Rectal smooth muscle tissue (tissue), 1 donor: Measurements from ENCODE around the gene SBF1.

Experiments used
- H3K27ac ChIP-seq: one replicate; pipeline ENCODE4 v1.7.0; 2013; ENCODE audit warnings: low read depth, low read length, inconsistent platforms
- H3K27me3 ChIP-seq: one replicate; pipeline ENCODE4 v1.7.0; 2013; ENCODE audit warnings: low read length; ENCODE audit not compliant: control insufficient read depth, insufficient read depth
- H3K36me3 ChIP-seq: one replicate; pipeline ENCODE4 v1.7.0; 2013; ENCODE audit warnings: low read length; ENCODE audit not compliant: control insufficient read depth, insufficient read depth
- H3K4me1 ChIP-seq: one replicate; pipeline ENCODE4 v1.7.0; 2013; ENCODE audit warnings: low read length; ENCODE audit not compliant: control insufficient read depth, insufficient read depth
- H3K4me3 ChIP-seq: one replicate; pipeline ENCODE4 v1.7.0; 2013; ENCODE audit warnings: low read length
- H3K9ac ChIP-seq: one replicate; pipeline ENCODE4 v1.7.0; 2013; ENCODE audit warnings: low read length

Gene SBF1

DNA sequence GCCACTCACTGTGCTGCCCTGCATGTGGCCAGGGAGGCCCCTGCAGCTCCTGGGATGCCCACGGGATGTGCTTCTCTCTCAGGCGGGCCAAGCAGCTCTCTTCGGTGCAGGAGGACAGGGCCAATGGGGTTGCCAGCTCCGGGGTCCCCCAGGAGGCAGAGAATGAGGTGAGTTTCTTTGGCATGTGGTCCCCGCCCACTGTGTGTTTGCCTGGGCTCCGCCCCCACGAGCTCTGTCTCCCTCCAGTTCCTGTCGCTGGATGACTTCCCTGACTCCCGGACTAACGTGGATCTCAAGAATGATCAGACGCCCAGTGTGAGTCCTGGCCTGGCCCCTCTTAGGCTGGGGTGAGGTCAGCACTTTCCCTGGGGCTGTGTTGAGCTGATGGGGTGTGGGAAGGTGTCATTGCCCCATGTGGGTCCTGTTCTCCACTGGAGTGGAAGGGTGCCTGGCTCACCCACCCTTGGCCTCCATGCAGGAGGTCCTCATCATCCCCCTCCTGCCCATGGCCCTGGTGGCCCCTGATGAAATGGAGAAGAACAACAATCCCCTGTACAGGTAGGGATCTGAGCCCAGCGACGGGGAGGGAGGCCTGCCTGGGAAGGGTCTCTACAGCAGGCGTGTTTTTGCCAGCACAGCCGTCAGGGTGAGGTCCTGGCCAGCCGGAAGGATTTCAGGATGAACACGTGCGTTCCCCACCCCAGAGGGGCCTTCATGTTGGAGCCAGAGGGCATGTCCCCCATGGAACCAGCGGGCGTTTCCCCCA lies 42.8 kb upstream of the SBF1 start:
- Histone ChIP-seq H3K27ac (no peak overlapping the region), H3K4me1 (no peaks in the 10 kb centered on the region), H3K36me3 (peaks cover 19% of the 10 kb centered on the region)

DNA sequence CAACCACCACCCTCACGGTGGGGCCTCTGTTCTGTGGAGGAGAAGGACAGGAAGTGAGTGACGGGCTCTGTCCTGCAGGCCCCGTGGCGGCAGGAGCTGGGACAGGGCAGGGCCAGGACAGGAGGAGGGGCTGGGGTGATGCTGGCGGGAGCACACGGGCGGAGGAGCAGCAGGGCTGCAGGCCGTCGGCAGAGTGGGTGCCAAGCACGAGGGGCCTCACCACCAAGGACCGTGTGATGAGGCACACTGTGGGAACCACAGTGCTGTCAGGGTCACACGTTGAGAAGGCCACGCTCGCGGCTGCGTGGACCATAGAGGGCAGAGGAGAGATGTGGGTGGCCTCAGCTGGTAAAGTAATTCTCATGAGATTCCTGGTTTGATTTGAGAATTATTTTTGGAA lies 42.1 kb upstream of the SBF1 start:
- no peaks in the 10 kb centered on the region for H3K27me3 ChIP-seq
- no peak overlapping the region for H3K9ac ChIP-seq
- H3K4me3 ChIP-seq = no peak overlapping the region
- H3K27ac ChIP-seq = no peak overlapping the region
- no peaks in the 10 kb centered on the region for H3K4me1 ChIP-seq
- H3K36me3 ChIP-seq = peaks cover 12% of the 10 kb centered on the region

More for the DNA sequence above, 42.8 kb upstream of the SBF1 start:
- Histone ChIP-seq H3K9ac (no peak overlapping the region), H3K4me3 (no peak overlapping the region), H3K27me3 (no peaks in the 10 kb centered on the region)

DNA sequence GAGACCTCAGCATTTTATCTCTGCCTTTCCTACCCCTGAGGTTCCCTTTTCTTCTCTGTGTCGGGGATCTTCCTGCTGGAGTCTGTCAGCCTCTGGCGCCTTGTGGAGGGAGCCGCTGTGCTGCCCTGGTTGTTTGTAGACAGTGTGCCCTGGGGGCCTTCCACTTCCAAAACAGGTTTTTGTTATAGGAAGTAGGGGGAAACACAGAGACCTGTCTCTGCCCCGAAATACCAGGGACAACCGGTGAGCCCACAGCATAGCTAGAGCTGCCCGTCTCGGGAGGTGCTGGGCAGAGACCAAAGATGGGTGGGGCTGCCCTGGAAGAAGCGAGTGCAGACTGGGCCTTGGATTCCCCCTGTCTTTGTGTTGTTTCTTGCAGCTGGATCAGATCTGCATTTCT lies 41.2 kb upstream of the SBF1 start:
- no peak overlapping the region for H3K9ac ChIP-seq
- no peaks in the 10 kb centered on the region for H3K4me1 ChIP-seq
- H3K27ac ChIP-seq = no peak overlapping the region
- no peaks in the 10 kb centered on the region for H3K27me3 ChIP-seq
- H3K36me3 ChIP-seq = peaks cover 10% of the 10 kb centered on the region
- H3K4me3 ChIP-seq = no peak overlapping the region

DNA sequence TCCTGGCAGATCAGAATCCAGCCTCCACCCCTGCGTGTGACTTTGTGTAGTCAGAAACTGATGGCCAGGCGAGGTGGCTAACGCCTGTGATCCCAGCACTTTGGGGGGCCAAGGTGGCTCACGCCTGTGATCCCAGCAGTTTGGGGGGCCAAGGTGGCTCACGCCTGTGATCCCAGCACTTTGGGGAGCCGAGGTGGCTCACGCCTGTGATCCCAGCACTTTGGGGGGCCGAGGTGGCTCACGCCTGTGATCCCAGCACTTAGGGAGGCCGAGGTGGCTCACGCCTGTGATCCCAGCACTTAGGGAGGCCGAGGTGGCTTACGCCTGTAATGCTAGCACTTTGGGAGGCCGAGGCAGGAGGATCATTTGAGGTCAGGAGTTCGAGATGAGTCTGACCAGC lies 38.3 kb upstream of the SBF1 start:
- Histone ChIP-seq H3K36me3 (peaks cover 6% of the 10 kb centered on the region), H3K27me3 (no peaks in the 10 kb centered on the region), H3K4me1 (peaks cover 4% of the 10 kb centered on the region), H3K27ac (no peak overlapping the region), H3K9ac (no peak overlapping the region), H3K4me3 (no peak overlapping the region)

DNA sequence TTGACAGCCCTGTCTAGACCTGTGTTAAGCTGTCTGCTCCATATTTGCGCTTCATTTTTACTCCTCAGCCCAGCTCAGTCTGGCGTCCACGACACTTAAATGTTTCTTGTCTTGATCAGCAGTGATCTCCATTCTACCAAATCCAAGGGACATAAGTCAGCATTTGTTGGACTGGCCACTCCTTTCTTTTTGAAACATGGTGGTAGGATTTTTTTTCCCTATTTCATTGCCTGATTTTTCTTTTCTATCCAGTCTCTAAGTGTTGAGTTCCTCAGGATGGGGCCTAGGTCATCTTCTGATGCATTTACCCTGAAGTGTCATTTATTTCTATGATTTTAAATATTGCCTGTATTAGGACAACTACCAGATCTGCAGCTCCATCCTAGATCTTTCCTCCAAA lies 34.1 kb upstream of the SBF1 start:
- peaks cover 11% of the 10 kb centered on the region for H3K36me3 ChIP-seq
- peaks cover 10% of the 10 kb centered on the region for H3K4me1 ChIP-seq
- H3K27ac ChIP-seq = peak overlapping the region; percentile 92
- no peak overlapping the region for H3K9ac ChIP-seq
- H3K4me3 ChIP-seq = peak overlapping the region; percentile 85
- H3K27me3 ChIP-seq = no peaks in the 10 kb centered on the region

DNA sequence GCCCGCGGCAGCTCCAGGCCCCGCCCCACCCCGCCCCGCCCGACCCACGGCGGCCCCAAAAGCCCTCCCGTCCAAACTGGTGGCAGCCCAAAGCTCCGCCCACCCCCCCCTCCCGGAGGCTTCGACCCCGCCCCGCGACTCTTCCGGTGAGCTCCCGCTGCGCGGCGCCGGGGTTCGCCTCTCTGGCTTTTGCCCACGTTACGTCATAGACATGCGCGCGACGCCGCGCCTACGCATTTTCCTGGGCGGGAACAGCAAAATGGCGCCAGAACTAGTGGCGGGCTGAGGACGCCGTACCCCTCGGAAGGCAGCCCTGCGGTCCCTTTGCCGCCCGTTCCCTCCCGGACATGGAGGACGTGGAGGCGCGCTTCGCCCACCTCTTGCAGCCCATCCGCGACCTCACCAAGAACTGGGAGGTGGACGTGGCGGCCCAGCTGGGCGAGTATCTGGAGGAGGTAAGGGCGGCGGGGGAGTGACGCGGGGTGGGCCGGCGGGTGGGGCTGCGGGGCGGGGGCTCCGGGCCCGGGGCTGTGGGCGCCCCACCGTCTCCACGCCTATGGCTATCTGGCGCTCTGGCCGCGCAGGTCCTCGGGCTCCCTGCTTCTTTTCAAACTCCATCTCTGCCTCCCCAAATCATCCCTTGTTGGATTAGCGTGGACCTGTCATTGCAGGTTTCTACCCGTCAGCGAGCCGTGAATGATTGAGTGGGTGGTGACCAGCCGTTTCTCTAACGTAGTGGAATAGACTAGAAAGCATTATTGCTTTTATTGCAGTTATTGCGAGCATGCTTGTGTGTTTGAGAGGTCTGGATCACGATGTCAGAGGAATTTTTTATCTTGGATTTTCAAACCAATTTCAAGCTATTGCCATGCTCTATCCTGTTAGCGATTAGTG lies 33.4 kb upstream of the SBF1 start, which contains the start of gene NCAPH2:
TSS of gene NCAPH2 (plus strand) at position 234 of the 894 bp plus-strand sequence. CDS start at position 348, 114 bp downstream.
- peak within 1 kb of the TSS; percentile 92 for H3K27ac ChIP-seq
- peaks cover 10% of the 10 kb centered on the region for H3K4me1 ChIP-seq
- H3K36me3 ChIP-seq = peaks cover 11% of the 10 kb centered on the region
- peak within 1 kb of the TSS; percentile 66 for H3K9ac ChIP-seq
- no peaks in the 10 kb centered on the region for H3K27me3 ChIP-seq
- H3K4me3 ChIP-seq = peak within 1 kb of the TSS; percentile 85

DNA sequence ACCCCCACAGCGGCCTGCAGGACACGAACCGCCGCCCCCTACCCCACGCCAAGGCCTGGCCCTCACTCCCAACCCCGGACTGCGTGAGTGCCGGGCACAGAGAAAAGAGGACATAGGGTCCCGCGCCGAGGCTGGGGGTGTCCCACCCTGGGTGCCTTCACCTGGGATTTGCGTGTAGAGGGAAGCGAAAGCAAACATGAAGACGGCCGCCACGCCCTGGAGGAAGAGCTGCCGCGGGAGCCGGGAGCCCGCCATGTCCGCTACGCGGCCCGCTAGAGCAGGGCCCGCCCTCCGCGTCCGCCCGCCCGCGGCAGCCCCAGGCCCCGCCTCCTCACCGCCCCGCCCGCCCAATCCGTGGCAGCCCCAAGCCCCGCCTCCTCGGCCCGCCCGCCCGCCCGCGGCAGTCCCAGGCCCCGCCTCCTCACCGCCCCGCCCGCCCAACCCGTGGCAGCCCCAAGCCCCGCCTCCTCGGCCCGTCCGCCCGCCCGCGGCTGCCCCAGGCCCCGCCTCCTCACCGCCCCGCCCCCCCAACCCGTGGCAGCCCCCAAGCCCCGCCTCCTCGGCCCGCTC lies 32.7 kb upstream of the SBF1 start, which contains the start of gene LMF2:
TSS of gene LMF2 (minus strand) at position 282 of the 570 bp plus-strand sequence. CDS start at position 255, 27 bp downstream.
- Histone ChIP-seq H3K36me3 (peaks cover 14% of the 10 kb centered on the region), H3K27ac (peak within 1 kb of the TSS; percentile 92), H3K4me1 (peaks cover 10% of the 10 kb centered on the region), H3K4me3 (peak within 1 kb of the TSS; percentile 85), H3K9ac (peak within 1 kb of the TSS; percentile 66), H3K27me3 (no peaks in the 10 kb centered on the region)

DNA sequence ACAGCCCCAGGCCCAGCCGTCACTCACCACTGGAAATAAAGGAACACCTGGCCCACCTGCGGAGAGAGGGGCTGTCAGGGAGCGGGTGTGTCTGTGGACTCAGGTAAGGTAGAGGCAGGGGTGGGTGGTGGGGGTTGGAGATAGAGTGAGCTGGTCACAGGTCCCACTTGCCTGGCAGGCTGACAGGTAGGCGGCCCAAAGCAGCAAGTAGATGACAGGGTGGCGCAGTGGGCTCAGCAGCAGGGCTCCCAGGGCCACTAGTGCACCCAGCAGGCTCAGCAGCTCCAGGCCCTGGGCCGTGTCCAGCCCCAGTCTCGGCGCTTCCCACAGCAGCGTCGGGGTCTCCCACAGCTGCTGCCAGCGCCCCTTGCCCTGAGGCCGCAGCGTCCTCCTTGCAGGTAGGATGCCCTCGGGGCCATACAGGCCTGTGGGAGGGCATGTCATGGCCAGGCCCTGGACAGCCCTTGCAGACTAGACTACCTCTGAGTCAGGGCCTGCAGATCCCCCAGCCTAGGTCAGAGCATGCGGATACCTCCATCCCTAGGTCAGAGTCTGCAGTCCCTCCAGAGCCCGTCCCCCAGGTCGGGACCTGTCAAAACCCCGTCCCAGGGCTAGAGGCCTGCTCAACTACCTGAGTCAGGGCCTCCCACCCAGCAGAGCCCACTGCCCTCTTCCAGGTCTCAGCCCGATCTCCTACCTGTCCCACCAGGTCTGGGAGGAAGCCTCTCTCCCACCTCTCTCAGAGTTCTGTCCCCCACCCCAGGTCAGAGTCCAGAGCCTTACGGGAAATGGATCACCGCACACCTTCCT lies 32.0 kb upstream of the SBF1 start:
- Histone ChIP-seq H3K27me3 (no peaks in the 10 kb centered on the region), H3K4me1 (peaks cover 10% of the 10 kb centered on the region), H3K36me3 (peaks cover 16% of the 10 kb centered on the region), H3K27ac (peak overlapping the region; percentile 86), H3K4me3 (peak overlapping the region; percentile 85), H3K9ac (peak overlapping the region; percentile 66)

DNA sequence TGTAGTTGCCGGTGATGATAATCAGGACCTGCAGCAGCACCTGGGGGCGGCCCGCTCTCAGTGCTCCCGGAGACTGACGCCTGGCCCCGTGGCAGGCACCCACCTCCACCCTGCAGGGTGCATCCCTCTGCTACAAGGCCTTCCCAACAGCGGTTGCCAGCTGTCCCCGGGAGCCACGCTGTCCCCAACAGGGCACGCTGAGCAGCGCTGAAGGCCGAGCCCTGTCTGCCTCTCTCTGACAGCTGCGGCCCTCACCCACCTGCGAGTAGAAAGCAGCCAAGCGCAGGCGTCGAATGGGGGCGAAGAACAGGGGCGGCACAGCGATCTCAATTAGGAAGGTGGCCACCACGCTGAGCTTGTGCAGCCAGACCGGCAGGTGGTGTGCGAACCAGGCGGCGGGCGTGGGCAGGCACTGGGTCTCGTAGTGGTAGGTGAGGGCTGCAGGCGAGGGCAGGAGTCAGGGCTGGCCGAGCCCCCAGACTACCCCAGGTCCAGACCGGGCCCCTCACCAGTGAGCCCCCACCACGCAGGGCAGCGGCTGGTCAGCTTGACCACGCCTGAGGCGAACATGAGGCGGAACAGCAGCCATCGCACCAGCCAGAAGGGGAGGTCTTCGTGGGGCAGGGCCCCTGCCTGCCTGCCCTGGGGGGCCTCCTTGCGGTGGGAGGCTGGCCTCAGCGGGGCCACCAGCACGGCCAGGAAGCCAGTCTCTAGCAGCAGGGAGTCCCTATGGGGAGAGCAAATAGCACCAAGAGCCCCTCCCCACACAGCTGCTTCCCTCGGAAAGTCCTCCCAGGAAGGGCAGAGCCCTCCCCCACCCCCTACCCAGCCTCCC lies 31.2 kb upstream of the SBF1 start:
- Histone ChIP-seq H3K36me3 (peaks cover 16% of the 10 kb centered on the region), H3K4me1 (peaks cover 10% of the 10 kb centered on the region), H3K9ac (no peak overlapping the region), H3K4me3 (no peak overlapping the region), H3K27me3 (no peaks in the 10 kb centered on the region), H3K27ac (no peak overlapping the region)

DNA sequence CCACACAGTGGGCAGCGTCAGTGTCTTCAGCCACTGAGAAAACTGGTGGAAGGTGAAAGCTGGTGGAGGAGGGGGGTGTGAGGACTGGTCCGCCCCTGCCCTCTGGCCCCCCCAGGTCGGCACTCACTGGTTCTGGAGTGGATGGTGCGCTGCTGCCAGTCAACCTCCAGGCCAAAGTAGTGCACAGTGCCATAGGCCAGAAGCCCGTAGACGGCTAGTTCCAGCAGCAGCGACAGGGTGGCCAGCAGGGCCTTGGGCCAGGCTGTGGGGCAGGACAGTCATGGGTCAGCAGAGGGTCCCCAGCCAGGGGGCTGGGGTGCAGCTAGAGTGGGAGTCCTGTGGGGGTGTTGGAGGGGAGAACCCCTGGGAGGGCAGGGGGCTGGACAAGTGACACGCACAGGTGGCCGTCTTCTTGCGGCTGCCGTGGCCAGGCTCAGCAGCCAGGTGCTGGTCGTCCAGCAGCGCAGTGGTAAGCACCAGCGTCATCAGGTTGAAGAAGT lies 30.5 kb upstream of the SBF1 start:
- H3K9ac ChIP-seq = no peak overlapping the region
- peaks cover 16% of the 10 kb centered on the region for H3K36me3 ChIP-seq
- H3K4me3 ChIP-seq = no peak overlapping the region
- H3K4me1 ChIP-seq = peaks cover 10% of the 10 kb centered on the region
- no peaks in the 10 kb centered on the region for H3K27me3 ChIP-seq
- no peak overlapping the region for H3K27ac ChIP-seq
